SU-DHL-6 (cell line): Measurements from ENCODE around the gene NOTO.
"Not testable (repeated sequence)": the region's sequence is repeated elsewhere in the genome, so short reads cannot be mapped to it uniquely, and the experiment has no call there.

Source experiments
- H2AFZ ChIP-seq: fragments of 200-600 bp; sonication (generic); 2 replicates; pipeline ENCODE4 v1.6.1; 2014; ENCODE audit warnings: low read depth, mild to moderate bottlenecking, moderate library complexity, mixed read lengths, antibody characterized with exemption, low read length; ENCODE audit not compliant: severe bottlenecking
- H3F3A ChIP-seq: fragments of 200-600 bp; shearing (Covaris generic); 2 replicates; pipeline ENCODE4 v1.6.0; 2016; ENCODE audit warnings: antibody characterized with exemption, mild to moderate bottlenecking; ENCODE audit not compliant: insufficient read depth
- H3K27ac ChIP-seq: fragments of 200-600 bp; sonication (generic); 2 replicates; pipeline ENCODE4 v1.5.1; 2016; ENCODE audit warnings: low read depth, mild to moderate bottlenecking, low read length, moderate library complexity, mixed read lengths
- H3K27me3 ChIP-seq: fragments of 200-600 bp; sonication (generic), shearing (Covaris generic); 2 replicates; pipeline ENCODE4 v1.6.0; 2014; ENCODE audit warnings: mild to moderate bottlenecking, low read length
- H3K36me3 ChIP-seq: fragments of 200-600 bp; sonication (generic); 2 replicates; pipeline ENCODE4 v1.6.1; 2014; ENCODE audit warnings: mild to moderate bottlenecking, low read length, mixed read lengths
- H3K4me2 ChIP-seq: fragments of 300-600, 200-600 bp; shearing (Covaris generic), sonication (generic); 2 replicates; pipeline ENCODE4 v1.6.0; 2014; ENCODE audit warnings: low read length, low read depth, mild to moderate bottlenecking; ENCODE audit not compliant: poor library complexity, severe bottlenecking
- H3K4me3 ChIP-seq: fragments of 200-600 bp; sonication (generic); 2 replicates; pipeline ENCODE4 v1.5.1; 2014; ENCODE audit warnings: antibody characterized with exemption, low read length, mild to moderate bottlenecking, mixed read lengths; ENCODE audit not compliant: insufficient read depth, poor library complexity, severe bottlenecking
- H3K79me2 ChIP-seq: fragments of 200-600 bp; sonication (generic); 2 replicates; pipeline ENCODE4 v1.6.1; 2014; ENCODE audit warnings: mild to moderate bottlenecking, low read length, moderate library complexity; ENCODE audit not compliant: insufficient read depth
- H3K9ac ChIP-seq: fragments of 200-600 bp; sonication (generic); 2 replicates; pipeline ENCODE4 v1.7.0; 2014; ENCODE audit warnings: mild to moderate bottlenecking, low read length
- H3K9me2 ChIP-seq: fragments of 200-600 bp; sonication (generic); replicated peaks from 2 replicates; pipeline ENCODE4 v1.6.1; 2014; ENCODE audit warnings: low read length; ENCODE audit not compliant: insufficient read depth
- H3K9me3 ChIP-seq: fragments of 200-600 bp; sonication (generic); 2 replicates; pipeline ENCODE4 v1.6.1; 2014; ENCODE audit warnings: low read length, mixed read lengths; ENCODE audit not compliant: insufficient read depth
- H4K20me1 ChIP-seq: fragments of 200-600 bp; sonication (generic); 2 replicates; pipeline ENCODE4 v1.6.1; 2014; ENCODE audit warnings: low read depth, mild to moderate bottlenecking, antibody characterized with exemption, low read length, moderate library complexity, mixed read lengths
- EZH2phosphoT487 ChIP-seq: fragments of 200-600 bp; sonication (generic), shearing (Covaris generic); conservative IDR thresholded peaks from 2 replicates; pipeline ENCODE4 v1.6.1; 2018; ENCODE audit warnings: mild to moderate bottlenecking, antibody characterized with exemption, low read length, moderate library complexity, mixed read lengths
- TF ChIP-seq, protein P1 (sequence below): fragments of 200-600 bp; sonication (generic); IDR thresholded peaks from one replicate; pipeline ENCODE4 v1.5.1; 2017; ENCODE audit warnings: antibody characterized with exemption, mild to moderate bottlenecking, low read length, moderate library complexity; ENCODE audit not compliant: insufficient read depth, poor library complexity, severe bottlenecking

NOTO gene

DNA sequence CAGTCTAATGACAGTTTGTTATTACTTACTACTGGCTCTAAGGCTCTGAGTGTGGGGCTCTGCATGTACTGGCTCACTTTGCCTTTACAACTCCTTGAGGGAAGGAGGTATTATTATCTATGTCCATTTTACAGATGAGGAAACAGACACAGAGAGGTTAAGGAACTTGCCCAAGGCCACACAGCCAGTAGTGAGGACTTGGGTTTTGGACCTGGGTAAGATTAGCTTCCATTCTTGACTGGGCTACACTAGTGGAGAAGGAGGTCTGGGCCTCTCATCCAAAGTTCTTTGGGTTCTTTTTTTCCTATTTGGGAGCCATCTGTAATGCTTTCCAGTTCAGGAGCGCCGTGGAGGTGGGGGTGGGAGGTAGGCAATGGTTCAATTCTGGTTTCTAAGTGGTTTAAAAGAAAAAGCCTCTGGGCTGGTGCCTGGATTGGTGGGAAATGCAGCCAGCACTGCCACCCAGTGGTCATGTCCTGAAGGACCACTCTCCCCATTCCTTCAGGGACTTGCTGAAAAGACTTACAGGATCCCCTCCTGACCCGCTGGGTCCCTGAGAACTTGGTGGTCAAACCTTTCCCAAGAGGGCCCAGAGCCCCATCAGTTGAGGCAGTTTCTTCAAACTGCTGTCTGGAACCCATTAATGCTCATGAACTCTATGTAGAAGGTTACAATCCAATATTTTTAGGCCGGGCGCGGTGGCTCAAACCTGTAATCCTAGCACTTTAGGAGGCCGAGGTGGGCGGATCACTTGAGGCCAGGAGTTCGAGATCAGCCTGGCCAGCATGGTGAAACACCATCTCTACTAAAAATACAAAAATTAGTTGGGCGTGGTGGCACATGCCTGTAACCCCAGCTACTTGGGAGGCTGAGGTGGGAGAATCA is 38.6 kb upstream of the NOTO start:
- H3K9me2 ChIP-seq: no peaks in the 10 kb centered on the region
- H3K4me2 ChIP-seq: no peak overlapping the region
- no peaks in the 10 kb centered on the region for H3F3A ChIP-seq
- H3K9ac ChIP-seq: no peak overlapping the region
- no peak overlapping the region for H3K27ac ChIP-seq
- H3K27me3 ChIP-seq: no peaks in the 10 kb centered on the region
- H3K79me2 ChIP-seq: no peaks in the 10 kb centered on the region
- no peaks in the 10 kb centered on the region for H3K9me3 ChIP-seq
- TF ChIP-seq, protein P1, sequence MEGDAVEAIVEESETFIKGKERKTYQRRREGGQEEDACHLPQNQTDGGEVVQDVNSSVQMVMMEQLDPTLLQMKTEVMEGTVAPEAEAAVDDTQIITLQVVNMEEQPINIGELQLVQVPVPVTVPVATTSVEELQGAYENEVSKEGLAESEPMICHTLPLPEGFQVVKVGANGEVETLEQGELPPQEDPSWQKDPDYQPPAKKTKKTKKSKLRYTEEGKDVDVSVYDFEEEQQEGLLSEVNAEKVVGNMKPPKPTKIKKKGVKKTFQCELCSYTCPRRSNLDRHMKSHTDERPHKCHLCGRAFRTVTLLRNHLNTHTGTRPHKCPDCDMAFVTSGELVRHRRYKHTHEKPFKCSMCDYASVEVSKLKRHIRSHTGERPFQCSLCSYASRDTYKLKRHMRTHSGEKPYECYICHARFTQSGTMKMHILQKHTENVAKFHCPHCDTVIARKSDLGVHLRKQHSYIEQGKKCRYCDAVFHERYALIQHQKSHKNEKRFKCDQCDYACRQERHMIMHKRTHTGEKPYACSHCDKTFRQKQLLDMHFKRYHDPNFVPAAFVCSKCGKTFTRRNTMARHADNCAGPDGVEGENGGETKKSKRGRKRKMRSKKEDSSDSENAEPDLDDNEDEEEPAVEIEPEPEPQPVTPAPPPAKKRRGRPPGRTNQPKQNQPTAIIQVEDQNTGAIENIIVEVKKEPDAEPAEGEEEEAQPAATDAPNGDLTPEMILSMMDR: peak; percentile 50
- no peak for TF ChIP-seq EZH2phosphoT487
- H3K4me3 ChIP-seq: no peak overlapping the region
- H3K36me3 ChIP-seq: no peaks in the 10 kb centered on the region
- H2AFZ ChIP-seq: no peak overlapping the region
- no peaks in the 10 kb centered on the region for H4K20me1 ChIP-seq

GRCh38 chr2:73165978-73166377 is 36.4 kb upstream of the NOTO start:
- not testable (repeated sequence) for H3K36me3 ChIP-seq, H2AFZ ChIP-seq, H3K27ac ChIP-seq, H3K27me3 ChIP-seq, H3F3A ChIP-seq, H3K4me2 ChIP-seq, H4K20me1 ChIP-seq, H3K79me2 ChIP-seq, H3K9me3 ChIP-seq, H3K4me3 ChIP-seq, H3K9me2 ChIP-seq, H3K9ac ChIP-seq

DNA sequence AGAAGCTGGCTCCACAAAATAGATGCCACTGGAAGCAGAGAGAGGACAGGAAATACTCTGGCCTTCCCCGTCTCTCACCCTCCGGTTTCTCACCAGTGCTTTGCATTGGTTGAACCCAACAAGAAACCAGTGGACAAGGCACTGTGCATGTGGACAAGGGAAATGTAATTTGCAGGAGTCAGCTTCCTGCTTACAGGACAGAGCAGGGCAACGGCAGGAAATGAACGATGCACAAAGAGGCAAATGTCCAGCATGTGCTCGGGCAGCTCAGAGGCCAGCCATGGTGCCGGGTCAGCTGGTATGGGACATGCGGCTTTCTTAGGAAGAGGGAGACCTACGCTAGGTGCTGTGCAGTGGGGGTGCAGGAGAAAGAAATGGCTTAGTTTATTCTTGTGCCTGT is 35.6 kb upstream of the NOTO start:
- not testable (repeated sequence) for H3K4me2 ChIP-seq, H3K36me3 ChIP-seq, H2AFZ ChIP-seq, H3K79me2 ChIP-seq, H3K9me3 ChIP-seq, H4K20me1 ChIP-seq, H3K27ac ChIP-seq, H3K9ac ChIP-seq, H3K9me2 ChIP-seq, H3K4me3 ChIP-seq, H3F3A ChIP-seq, H3K27me3 ChIP-seq

DNA sequence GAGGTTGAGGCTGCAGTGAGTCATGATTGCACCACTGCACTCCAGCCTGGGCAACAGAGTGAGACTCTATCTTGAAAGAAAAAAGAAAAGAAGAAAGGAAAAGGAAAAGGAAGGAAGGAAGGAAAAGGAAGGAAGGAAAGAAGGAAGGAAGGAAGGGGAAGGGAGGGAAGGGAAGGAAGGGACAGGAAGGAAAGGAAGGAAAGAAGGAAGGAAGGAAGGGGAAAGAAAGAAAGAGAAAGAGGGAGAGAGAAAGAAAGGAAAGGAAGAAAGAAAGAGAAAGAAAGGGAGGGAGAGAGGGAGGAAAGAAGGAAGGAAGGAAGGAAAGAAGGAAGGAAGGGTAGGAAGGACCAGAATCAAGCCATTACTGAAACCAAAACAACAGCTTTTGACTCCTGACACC is 34.0 kb upstream of the NOTO start:
- H3F3A ChIP-seq, H2AFZ ChIP-seq, H3K79me2 ChIP-seq, H3K4me2 ChIP-seq, H3K27ac ChIP-seq, H3K4me3 ChIP-seq, H3K27me3 ChIP-seq, H3K9me2 ChIP-seq, H4K20me1 ChIP-seq, H3K9me3 ChIP-seq, H3K36me3 ChIP-seq, H3K9ac ChIP-seq: not testable (repeated sequence)

DNA sequence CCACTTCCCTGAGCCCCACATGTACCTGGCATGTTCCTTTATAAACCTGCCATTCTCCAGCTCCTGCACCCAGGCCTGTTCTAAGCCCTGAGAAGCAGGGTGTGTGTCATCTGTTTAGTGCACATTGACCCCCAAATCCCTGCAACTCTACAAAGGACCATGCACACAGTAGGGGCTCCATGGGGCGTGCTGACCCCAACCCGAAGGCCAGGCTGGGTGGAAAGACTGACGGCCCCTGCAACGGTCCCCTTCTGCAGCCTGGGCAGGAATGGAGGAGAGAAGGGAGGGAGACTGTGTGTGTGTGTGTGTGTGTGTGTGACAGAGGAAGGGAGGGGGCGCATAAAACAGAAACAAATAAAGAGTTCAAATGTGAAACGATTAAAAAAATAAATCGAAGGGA is 32.0 kb upstream of the NOTO start:
- H3K9me2 ChIP-seq, H3K9me3 ChIP-seq, H3K36me3 ChIP-seq, H3K9ac ChIP-seq, H2AFZ ChIP-seq, H3K27me3 ChIP-seq, H3K27ac ChIP-seq, H3F3A ChIP-seq, H4K20me1 ChIP-seq, H3K79me2 ChIP-seq, H3K4me3 ChIP-seq, H3K4me2 ChIP-seq: not testable (repeated sequence)
